Cardiac septum (tissue), 1 donor: Measurements from ENCODE around the gene TDRD7. TPM values are rescaled to one million over a fixed set of nuclear protein-coding genes. Genes with fewer than 3 reads are reported as not detected.

Source experiments
- DNase-seq: peaks from one replicate; pipeline ENCODE4 v3.0.0-alpha.2; 2020; ENCODE audit warnings: low spot score
- intact Hi-C: fragments of 100-400 bp; cut with DNase I; formaldehyde crosslinking; loops from one replicate; pipeline ENCODE4 v1.14.0; 2022
- total RNA-seq: library from RNA; stranded (reverse); fragmentation: NEBNext Ultra II Directional; extraction: Animal tissue kit (Norgen Biotek cat#: 25700); gene quantifications from one replicate; pipeline ENCODE4 v1.2.1, GENCODE V29; 2021
- donor health status: DM: no; HTN: no; CAD: no.

TDRD7 gene
- total RNA-seq, 1 donor from 2014 or later, result 8.8 TPM

DNA sequence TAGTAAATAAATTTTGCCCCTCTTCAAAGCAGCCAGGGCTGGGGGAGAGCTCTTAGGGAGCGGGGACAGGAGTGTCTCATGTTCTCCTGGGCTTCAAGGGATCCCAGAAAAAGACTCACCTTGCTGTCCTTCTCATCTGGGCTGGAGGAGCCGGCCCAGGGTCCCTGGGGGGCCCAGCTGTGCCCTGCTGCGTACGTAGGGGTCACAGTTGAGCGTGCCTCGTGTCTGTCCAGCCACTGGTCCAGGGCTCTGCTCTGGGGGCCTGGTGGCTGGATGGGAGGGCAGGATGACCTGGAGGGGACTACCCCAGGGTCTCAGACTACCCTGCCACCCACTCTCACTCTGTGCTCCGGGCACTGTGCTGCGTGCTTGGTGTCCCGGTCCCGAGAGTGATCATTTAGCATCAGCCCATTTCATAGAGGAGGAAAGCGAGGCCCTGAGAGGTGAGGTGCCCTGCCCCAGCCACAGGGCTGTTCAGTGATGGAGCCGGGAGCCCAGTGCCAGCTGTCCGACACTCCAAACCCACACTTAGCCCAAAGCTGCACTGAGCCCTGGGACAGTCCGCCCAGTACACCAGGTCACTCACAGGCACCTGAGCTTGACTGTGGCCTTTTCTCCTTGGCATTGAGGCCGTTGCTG is 26.2 kb upstream of the TDRD7 start:
- peak; percentile 61 for DNase-seq
- intact Hi-C loops, result no loop called here

DNA sequence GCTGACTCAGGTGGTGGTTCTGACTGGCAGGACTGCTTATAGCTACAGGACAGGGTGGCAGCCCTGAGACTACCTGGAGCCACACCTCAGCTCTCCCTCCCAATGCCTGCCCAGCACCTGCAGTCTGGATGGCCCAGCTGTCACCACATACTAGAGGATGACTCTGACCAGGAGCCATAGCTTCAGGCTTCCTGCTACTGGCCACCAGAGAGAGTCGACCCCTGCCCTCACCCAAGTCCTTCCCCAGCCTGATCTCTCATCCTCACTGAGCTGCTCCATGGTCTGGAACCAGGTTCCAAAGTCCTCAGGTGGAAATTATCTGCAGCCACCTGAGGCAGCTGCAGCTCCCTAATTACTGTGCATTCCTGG is 25.6 kb upstream of the TDRD7 start:
- intact Hi-C loops, result no loop called here
- peak; percentile 9 for DNase-seq

DNA sequence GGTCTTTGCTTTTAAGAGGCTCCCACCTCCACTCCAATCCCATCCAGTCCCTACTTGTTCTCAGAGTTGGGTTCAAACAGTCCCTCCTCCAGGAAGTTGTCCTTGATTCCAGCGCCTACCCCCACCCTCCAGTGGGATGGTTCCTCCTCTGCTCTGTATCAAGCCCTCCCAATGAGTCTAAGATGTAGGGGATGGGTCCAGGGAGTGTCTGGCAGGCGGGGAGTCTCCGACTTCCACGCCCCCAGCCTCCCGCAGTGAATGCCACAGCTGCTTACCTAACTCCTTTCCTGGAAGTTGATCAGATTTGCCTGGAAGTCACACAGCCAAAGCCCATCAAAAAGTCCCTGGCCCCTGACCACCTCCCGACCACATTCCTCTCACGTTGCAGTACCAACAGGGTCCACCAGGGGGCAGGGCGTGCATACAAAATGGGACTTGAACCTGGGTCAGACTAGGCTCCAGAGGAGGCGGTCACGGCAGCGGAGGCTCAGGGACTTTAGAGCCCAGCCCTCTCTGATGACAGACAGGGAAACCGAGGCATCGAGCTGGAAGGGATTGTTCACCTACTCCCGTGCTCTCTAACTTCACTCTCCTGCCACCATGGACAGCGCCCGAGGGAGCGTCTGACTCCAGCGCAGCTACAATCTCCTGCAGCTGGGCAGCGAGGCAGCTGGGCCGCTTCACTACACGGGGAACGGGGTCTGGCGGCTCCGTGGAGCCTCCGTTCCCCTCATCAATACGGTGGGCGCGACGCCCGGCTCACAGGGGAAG is 25.0 kb upstream of the TDRD7 start:
- intact Hi-C loops, result no loop called here

DNA sequence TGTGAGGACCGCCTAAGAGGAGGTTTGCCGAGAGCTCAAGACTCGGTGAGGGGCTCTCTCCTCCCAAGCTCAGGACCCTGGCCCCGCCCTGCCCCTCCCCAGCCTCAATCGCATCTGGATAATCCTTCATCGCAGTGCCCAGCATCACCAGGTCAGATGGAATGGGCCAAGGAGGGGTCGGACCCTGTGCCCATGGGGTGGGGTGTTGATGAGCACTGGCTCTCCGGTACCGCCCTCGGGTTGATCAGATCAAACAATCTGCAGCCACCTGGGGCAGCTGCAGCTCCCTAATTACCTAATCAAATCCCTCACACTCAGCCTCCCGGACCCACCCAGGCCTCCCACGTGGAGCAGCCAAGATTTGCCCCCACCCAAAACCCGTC is 24.4 kb upstream of the TDRD7 start:
- DNase-seq, result peak; percentile 63
- intact Hi-C loops, result no loop called here

More for the DNA sequence above, 25.0 kb upstream of the TDRD7 start:
- DNase-seq, result peak; percentile 79

DNA sequence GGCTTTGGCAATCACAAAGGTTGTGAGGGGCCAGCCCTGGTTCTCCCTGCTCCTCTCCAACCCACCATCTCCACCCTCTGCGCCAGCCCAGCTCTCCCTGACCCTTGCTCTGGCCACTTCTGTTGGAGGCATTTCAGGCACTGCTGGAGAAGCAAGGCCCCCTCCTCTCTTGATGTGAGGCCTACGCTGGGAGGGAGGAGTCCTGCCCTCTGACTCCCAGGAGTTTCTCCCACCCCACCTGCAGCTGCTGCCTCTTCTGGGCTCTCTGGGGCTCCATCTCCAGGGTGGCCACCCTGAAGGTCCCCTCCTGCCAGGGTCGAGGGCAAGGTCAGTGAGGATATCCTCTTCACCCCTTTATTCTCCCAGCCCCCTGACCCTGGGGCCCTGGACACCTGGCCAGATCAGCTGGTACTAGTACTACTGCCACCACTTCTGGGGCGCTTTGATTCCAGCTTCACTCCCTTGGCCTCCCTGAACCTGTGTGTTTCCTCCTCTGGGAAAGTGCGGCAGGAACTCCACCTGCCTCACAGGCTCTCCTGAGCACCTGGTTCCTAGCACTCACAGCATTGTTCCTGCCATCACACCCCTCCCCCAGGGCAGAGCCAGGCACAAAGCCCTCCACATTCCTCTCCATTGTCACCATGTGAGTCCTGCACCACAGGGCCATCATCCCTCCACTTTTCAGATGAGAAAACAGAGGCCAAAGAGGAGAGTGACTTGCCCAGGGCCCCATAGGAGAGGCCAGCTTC is 23.8 kb upstream of the TDRD7 start:
- peak; percentile 64 for DNase-seq
- intact Hi-C loops, result no loop called here

DNA sequence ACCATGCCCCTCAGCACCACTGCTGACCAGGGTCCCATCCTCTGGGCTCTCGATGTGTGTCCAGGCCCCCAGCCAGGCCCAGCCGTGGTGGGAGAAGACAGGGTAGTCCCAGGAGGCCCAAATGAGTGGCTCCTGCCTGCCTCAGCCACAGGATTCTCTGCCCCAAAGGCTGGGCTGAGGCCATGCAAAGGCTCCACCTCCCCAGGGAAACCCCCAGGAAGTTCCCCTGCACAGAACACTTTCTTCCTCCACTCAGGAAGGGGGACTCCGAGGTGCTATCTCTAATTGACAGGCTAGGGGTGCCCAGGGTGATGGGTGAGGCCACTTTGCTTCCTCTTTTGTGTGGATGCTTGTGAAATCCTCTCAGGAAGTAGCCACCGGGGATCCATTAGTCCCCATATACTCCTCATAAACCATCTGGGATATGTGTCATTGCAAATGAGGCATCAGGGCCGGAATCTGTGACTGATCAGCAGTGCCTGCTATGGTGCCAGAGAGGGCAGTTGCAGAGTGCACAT is 23.1 kb upstream of the TDRD7 start:
- peak; percentile 75 for DNase-seq
- intact Hi-C loops, result no loop called here

DNA sequence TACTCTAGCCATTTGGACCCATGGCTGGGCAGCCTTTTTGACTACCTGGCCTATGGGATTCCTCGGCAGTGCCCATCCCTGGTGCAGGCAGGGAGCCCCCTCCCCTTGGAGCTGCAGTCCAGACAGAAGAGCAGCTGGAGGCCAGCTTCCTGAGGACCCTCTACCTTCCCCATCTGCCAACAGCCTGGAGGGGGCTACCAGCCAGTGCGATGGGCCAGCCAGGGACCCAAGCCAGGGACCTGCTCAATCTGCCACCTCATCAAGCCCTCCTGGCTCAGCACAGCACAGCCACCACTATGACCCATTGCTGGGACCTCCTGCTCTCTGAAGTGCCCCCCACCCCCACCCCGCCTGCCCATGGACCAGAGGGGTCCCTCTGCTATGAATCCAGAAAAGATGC is 22.6 kb upstream of the TDRD7 start:
- intact Hi-C loops, result no loop called here
- DNase-seq, result no peak

DNA sequence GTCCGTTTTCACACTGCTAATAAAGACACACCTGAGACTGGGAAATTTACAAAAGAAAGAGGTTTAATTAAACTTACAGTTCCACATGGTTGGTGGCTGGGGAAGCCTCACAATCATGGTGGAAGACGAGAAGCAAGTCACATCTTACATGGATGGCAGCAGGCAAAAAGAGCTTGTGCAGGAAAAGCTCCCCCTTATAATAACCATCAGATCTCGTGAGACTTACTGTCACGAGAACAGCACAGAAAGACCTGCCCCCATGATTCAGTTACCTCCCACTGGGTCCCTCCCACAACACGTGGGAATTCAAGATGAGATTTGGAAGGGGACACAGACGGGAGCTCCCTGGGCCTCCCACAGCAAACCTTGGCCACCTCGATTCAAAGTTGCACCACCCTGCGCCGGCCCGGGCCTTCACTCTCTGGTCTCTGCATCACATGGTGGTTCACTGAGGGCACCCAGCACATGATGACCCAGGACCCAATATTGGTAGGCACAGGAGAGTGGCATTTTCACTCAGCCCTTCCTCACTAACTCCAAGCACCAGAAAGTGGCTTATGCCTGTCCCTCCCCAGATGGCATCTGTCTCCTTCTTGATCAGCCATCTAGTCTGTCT is 21.0 kb upstream of the TDRD7 start:
- no peak for DNase-seq
- intact Hi-C loops, result no loop called here

DNA sequence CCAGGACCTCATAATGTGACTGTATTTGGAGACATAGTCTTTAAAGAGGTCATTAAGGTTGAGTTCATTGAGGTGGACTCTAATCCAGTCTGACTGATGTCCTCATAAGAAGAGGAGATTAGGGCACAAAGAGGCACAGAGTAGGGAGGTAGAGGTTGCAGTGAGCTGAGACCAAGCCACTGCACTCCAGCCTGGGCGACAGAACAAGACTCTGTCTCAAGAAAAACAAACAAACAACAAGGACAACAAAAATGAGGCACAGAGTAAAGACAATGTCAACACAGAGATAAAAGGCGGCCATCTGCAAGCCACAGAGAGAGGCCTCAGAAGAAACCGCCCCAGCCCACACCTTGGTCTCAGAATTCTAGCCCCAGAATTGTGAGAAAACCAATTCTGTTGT is 17.0 kb upstream of the TDRD7 start:
- intact Hi-C loops, result no loop called here
- DNase-seq, result no peak

DNA sequence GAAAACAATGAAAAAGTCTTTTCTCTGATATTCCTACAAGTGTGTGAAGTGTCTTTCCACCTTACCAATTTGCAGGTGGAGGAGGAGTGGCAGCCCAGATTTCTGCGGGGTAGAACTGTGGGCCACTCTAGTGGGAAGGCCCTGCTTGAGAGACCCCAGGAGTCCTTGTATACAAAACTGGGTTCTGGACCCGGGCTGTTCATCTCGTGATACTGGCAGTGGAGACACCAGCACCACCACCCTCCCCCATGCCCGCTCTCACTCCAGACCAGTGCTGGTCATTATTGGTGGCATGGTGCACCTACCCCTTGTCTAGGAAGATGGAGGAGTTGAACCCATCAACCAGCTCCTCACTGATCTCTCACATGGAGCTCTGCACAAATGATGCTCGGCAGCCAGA is 16.2 kb upstream of the TDRD7 start:
- intact Hi-C loops, result no loop called here
- no peak for DNase-seq

DNA sequence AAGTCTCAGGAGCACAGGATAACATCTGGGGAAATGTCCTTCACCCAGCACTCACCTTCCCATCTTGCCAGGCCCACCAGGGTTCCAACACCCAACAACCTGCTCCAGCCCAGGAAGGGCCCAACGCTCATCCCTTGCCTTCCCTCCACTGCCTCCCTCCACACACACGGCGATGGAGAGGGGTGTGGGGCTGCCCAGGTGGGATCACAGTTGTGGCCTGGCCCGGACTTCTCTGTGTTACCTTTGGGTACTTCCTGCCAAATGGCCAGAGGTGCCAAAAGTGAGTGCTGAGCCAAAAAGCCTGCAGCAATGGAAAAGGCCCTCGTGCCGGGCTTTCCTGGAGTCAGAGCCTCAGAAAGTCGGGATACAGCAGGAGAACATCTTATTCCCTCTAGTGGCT is 15.6 kb upstream of the TDRD7 start:
- DNase-seq, result no peak
- intact Hi-C loops, result no loop called here

DNA sequence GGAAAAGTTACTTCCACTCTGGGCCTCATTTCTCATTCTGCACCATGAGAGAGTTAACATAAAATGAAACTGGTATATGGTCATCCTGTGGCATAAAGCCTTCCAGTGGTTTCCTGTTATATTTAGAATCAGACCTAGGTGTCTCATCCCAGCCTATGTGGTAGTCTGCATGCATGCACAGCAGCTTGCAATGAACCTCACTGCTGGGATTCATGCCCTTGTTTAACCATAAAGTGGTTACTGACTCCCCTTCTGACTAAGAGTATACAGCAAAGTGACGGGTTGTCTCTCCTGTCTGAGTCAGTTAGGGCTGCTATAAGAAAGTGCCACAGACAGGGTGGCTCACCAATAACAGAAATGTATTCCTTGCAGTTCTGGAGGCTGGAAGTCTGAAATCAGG is 14.7 kb upstream of the TDRD7 start:
- DNase-seq, result no peak
- intact Hi-C loops, result no loop called here

DNA sequence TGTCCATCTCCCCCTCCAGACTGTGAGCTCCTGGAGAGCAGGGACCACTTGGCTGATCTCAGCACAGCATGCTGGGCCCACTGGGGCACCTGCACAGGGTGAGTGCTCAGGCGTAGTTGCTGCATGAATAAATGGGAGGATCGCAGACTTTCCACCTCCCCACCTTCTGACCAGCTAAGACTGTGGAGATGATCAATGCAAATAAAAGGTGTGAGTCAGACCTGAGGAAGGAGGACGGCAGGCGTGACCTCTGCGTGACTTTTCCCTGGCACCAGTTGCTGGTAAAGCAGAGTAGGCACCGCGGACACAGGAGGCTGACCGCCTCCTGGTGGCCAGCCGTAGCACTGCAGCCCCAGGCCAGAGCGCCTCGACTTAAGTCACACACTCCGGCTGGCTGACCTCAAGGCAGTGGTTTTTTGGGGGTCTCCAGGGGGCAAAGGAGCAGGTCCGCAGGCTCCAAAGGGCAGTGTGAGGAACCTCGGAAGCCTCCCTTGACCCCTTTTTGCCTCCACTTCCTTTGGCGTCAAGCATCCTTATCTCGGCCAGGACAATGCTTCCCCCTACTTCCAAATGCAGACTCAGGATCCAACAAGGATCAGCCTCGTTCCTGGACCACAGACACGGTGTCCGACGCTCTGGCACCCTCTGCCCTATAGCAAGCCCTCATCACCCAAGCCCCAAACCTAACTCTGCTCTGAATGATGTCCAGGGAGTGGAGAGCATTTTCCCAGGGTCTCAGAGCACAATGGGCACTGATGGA is 12.7 kb upstream of the TDRD7 start:
- intact Hi-C loops, result loop anchor here (2.0 kb wide), 1 partner anchor 542 kb away; no protein-coding TSS in a partner anchor
- DNase-seq, result peak; percentile 87

DNA sequence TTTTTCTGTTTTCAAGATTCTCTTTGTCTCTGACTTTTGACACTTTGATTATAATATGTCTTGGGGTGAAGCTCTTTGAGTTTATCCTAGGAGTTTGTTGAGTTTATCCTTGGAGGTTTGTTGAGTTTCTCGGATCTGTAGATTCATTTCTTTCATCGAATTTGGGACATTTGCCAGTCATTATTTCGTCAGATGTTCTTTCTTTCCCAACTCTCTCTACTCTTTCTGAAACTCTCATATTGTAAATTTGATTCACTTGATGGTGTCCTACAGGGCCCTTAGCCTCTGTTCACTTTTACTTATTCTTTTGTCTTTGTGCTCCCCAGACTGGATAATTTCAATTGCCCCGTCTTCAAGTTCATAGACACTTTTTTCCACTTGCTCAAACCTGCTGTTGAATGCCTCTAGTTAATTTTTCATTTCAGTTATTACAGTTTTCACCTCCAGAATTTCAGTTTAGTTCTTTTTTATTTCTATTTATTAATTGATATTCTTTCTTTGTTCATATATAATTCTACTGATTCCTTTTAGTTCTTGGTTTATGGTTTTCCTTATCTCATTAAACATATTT is 8.1 kb upstream of the TDRD7 start:
- DNase-seq, result no peak
- intact Hi-C loops, result no loop called here

DNA sequence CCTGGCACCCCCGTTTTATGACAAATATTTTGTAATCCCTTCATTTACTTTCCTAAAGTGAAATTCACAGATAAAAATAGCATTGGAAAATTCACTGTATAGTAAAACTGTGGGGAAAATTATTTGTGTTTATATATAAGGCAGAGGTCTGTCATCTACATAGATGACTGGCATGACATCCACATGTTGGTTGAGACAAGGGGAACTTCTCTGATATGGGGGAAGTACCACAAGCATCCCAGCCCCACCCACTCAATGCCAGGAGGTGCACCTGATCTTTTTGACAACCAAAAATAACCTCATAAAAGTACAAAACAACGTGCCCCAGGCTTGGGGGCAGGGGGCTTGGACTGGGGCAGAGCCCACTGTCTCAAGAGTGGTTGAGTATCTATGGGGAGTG is 6.3 kb upstream of the TDRD7 start:
- intact Hi-C loops, result no loop called here

DNA sequence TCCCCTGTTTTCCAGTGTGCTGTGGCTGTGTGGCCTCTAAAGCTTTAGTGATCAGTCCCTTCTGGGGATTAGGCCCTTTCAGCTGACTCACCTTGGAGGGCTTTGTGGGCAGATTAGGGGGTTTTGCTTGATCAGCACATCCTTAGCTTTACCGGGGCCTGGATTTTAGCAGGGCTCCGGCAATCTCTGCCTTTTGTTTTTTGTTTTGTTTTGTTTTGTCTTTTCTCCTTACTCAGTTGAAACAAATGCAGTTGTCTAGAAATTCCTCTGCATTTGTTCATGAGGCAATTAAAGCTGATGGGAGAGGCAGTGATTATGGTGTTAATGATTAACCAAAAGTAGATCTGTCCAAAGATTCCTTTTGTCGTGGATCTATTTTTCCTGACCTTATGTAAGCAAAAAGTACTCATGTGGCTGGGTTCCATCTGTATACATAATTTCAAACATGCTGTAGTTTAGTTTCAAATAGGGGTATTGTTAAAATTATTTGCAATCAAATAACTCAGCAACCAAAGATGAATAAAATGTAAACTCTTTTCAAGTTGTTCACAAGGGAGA is 5.2 kb upstream of the TDRD7 start:
- intact Hi-C loops, result no loop called here
- DNase-seq, result no peak

More for the DNA sequence above, 6.3 kb upstream of the TDRD7 start:
- DNase-seq, result no peak

DNA sequence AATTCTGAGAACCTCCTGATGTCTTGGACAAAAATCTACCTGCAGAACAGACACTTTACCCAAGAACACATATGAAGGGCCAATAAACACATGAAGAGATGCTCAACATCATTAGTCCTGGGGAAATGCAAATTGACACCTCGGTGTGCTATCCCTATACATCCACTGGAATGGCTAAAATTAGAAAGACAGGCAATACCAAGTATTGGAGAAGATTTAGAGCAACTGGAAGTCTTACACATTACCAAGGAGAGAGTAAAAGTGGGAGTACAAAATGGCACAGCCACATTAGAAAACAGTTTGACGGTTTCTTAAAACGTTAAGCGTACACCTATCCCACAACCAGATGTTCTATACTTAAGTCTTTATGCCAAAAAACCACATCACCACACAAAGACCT is 3.3 kb upstream of the TDRD7 start:
- no peak for DNase-seq
- intact Hi-C loops, result no loop called here

DNA sequence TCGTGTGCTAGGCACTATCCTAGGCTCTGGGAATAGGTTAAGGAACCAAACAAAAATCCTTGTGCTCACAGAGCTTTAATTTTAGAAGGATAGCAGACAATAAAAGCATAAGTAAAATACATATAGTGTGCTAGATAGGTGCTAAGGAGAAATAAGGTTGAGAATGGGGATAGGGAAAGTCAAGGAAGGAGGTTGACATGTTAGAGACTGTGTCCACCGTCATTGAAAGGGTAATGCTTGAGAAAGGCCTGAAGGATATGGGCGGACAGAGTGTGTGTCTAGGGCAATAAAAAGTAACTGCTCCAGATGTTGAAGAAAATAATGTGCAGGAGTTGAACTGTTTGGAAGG is 482 bp upstream of the TDRD7 start:
- intact Hi-C loops, result loop anchor here (5.0 kb wide), 3 partner anchors 91 to 201 kb away; partner anchors contain the start of gene TMOD1
- DNase-seq, result no peak
